ENCODE data around the gene RALGPS2. TPM values are rescaled to one million over a fixed set of nuclear protein-coding genes. Genes with fewer than 3 reads are reported as not detected.

RALGPS2 gene
- total and polyA plus RNA-seq, 9 of the 15 experiments (the other 6 are each of a cell fraction or from before 2014, with no cell fraction given) = 0.28 to 6.5 (median 2.6) TPM

DNA sequence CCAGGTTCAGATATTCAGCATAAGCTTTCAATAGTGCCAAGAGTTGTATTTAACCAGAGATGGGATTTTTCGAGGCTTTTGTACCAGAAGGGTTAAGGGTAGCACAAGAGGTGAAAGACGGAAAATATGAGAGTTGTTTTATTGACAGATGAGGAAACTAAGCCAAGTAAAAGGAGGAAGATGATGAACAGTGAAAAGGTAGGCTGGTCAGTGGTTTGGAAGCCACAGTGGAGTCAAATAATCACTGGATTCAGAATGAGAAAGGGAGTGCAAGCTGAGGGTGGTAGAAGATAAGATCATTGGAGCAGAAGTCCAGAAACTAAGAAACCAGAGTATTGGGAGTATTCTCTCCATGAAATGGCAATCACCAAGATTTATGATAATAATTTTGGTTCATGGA, 100.1 kb downstream of the RALGPS2 start (continued):
- TF ChIP-seq, protein P1, sequence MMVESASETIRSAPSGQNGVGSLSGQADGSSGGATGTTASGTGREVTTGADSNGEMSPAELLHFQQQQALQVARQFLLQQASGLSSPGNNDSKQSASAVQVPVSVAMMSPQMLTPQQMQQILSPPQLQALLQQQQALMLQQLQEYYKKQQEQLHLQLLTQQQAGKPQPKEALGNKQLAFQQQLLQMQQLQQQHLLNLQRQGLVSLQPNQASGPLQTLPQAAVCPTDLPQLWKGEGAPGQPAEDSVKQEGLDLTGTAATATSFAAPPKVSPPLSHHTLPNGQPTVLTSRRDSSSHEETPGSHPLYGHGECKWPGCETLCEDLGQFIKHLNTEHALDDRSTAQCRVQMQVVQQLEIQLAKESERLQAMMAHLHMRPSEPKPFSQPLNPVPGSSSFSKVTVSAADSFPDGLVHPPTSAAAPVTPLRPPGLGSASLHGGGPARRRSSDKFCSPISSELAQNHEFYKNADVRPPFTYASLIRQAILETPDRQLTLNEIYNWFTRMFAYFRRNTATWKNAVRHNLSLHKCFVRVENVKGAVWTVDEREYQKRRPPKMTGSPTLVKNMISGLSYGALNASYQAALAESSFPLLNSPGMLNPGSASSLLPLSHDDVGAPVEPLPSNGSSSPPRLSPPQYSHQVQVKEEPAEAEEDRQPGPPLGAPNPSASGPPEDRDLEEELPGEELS (CRISPR knock-in tag; IDR thresholded peaks at IDR 0.05; ENCODE audit: borderline replicate concordance) = no peak
- TF ChIP-seq ZC3H4 (CRISPR knock-in tag; IDR thresholded peaks at IDR 0.05; ENCODE audit: borderline replicate concordance) (no peak), SMAD4 (CRISPR knock-in tag; conservative IDR thresholded peaks at IDR 0.05) (no peak), TCF7L2 (IDR thresholded peaks at IDR 0.05; ENCODE audit: low read depth, low read length) (no peak), MYC (IDR thresholded peaks at IDR 0.05; ENCODE audit: low read depth, low read length) (no peak), MYC (CRISPR knock-in tag; IDR thresholded peaks at IDR 0.05; ENCODE audit: borderline replicate concordance, low read depth) (no peak), CHD7 (IDR thresholded peaks at IDR 0.05; ENCODE audit: low read depth, low read length) (no peak), ESRRB (CRISPR knock-in tag; IDR thresholded peaks at IDR 0.05; ENCODE audit: borderline replicate concordance) (no peak), CREBBP (IDR thresholded peaks at IDR 0.05; ENCODE audit: low read depth, low read length) (no peak), ZNF175 (CRISPR knock-in tag; IDR thresholded peaks at IDR 0.05; ENCODE audit: low read depth) (no peak), ZNF561 (CRISPR knock-in tag; conservative IDR thresholded peaks at IDR 0.05) (no peak), SMARCC2 (IDR thresholded peaks at IDR 0.05; ENCODE audit: low read depth) (no peak)
